ENCODE measurements around the gene GGACT. TPM values are rescaled to one million over a fixed set of nuclear protein-coding genes. Genes with fewer than 3 reads are reported as not detected.

The GGACT gene
- total RNA-seq, 3 donors from 2014 or later (not counting 1 experiment from before 2014, with no cell fraction given), result 8.8 to 16.4 (median 15.1) TPM

- H3K9me3 ChIP-seq (ENCODE audit: control insufficient read depth, insufficient read depth, low read length), result no peaks in the 10 kb centered on the region
- 98% methylated on average over 5 of the region's 5 CpGs for WGBS (ENCODE audit: insufficient coverage)
- peaks cover 27 to 38% of the 10 kb centered on the region in 2 donors for H3K4me1 Mint-ChIP-seq
- no peaks in the 10 kb centered on the region for H3K9me3 Mint-ChIP-seq
- no peak overlapping the region for H3K4me3 Mint-ChIP-seq
- DNase-seq (no peak), ATAC-seq (no peak)
- H3K36me3 ChIP-seq (ENCODE audit: control insufficient read depth, insufficient read depth, low read length), result no peaks in the 10 kb centered on the region
- no peaks in the 10 kb centered on the region for H3K27me3 Mint-ChIP-seq (ENCODE audit: low read depth in 2 of 2)
- no peak overlapping the region for H3K4me3 ChIP-seq (ENCODE audit: low read length)
- peaks cover 16% of the 10 kb centered on the region for H3K4me1 ChIP-seq (ENCODE audit: control insufficient read depth, insufficient read depth, low read length)
- no peak overlapping the region for H3K27ac ChIP-seq (ENCODE audit: low read length)
- TF ChIP-seq CTCF (IDR thresholded peaks at IDR 0.05), result no peak
- intact Hi-C loops (cut with micrococcal nuclease), result no loop called here
- no peaks in the 10 kb centered on the region for H3K27me3 ChIP-seq (ENCODE audit: control insufficient read depth, insufficient read depth, low read length)
- H3K27ac Mint-ChIP-seq, result no peak overlapping the region
- peaks cover 30% of the 10 kb centered on the region for H3K36me3 Mint-ChIP-seq
Measured at GRCh38 chr13:100604918-100605710, 16.5 kb upstream of the GGACT start.

GRCh38 chr13:100602493-100603111 lies 14.0 kb upstream of the GGACT start:
- Mint-ChIP-seq H3K4me1 (peaks cover 2 to 13% of the 10 kb centered on the region in 2 donors), H3K27ac (no peak overlapping the region), H3K27me3 (ENCODE audit: low read depth in 2 of 2) (no peaks in the 10 kb centered on the region)

GRCh38 chr13:100601716-100602115 lies 13.1 kb upstream of the GGACT start:
- Mint-ChIP-seq H3K36me3 (peaks cover 30% of the 10 kb centered on the region), H3K9me3 (no peaks in the 10 kb centered on the region), H3K4me1 (peaks cover 0 to 11% of the 10 kb centered on the region in 2 donors), H3K4me3 (no peak overlapping the region), H3K27me3 (ENCODE audit: low read depth in 2 of 2) (peaks cover 0 to 2% of the 10 kb centered on the region in 2 donors), H3K27ac (no peak overlapping the region)
- Histone ChIP-seq H3K4me3 (ENCODE audit: low read length) (no peak overlapping the region), H3K27me3 (ENCODE audit: control insufficient read depth, insufficient read depth, low read length) (no peaks in the 10 kb centered on the region), H3K36me3 (ENCODE audit: control insufficient read depth, insufficient read depth, low read length) (no peaks in the 10 kb centered on the region), H3K27ac (ENCODE audit: low read length) (no peak overlapping the region), H3K4me1 (ENCODE audit: control insufficient read depth, insufficient read depth, low read length) (no peaks in the 10 kb centered on the region), H3K9me3 (ENCODE audit: control insufficient read depth, insufficient read depth, low read length) (no peaks in the 10 kb centered on the region)
- ATAC-seq, result no peak
- no peak for DNase-seq
- intact Hi-C loops (cut with micrococcal nuclease), result no loop called here
- 95% methylated on average over 7 of the region's 7 CpGs for WGBS (ENCODE audit: insufficient coverage)
- no peak for TF ChIP-seq CTCF (IDR thresholded peaks at IDR 0.05)

More at GRCh38 chr13:100602493-100603111, 14.0 kb upstream of the GGACT start:
- Histone ChIP-seq H3K36me3 (ENCODE audit: control insufficient read depth, insufficient read depth, low read length) (no peaks in the 10 kb centered on the region), H3K27ac (ENCODE audit: low read length) (no peak overlapping the region), H3K9me3 (ENCODE audit: control insufficient read depth, insufficient read depth, low read length) (no peaks in the 10 kb centered on the region), H3K27me3 (ENCODE audit: control insufficient read depth, insufficient read depth, low read length) (no peaks in the 10 kb centered on the region), H3K4me1 (ENCODE audit: control insufficient read depth, insufficient read depth, low read length) (no peaks in the 10 kb centered on the region), H3K4me3 (ENCODE audit: low read length) (no peak overlapping the region)
- H3K9me3 Mint-ChIP-seq, result no peaks in the 10 kb centered on the region
- DNase-seq, result no peak
- peaks cover 30% of the 10 kb centered on the region for H3K36me3 Mint-ChIP-seq
- TF ChIP-seq CTCF (IDR thresholded peaks at IDR 0.05), result no peak
- H3K4me3 Mint-ChIP-seq, result no peak overlapping the region
- intact Hi-C loops (cut with micrococcal nuclease), result no loop called here
- 97% methylated on average over 8 of the region's 8 CpGs for WGBS (ENCODE audit: insufficient coverage)
- no peak for ATAC-seq

Data from natural killer cell (primary cell).